RWPE1 (cell line): ENCODE measurements around the gene RRAD.
A peak's percentile ranks its signal among the peaks of the same experiment; 100 is the strongest.
"Not testable (repeated sequence)": the region's sequence is repeated elsewhere in the genome, so short reads cannot be mapped to it uniquely, and the experiment has no call there.

Experiments
- CTCF ChIA-PET: fragments of 350-600 bp; sonication (Branson Sonifier 250); formaldehyde crosslinking; extraction: SDS; loops from one replicate; lab custom pipeline; 2021; lab: Yijun Ruan, JAX
- POLR2A ChIA-PET: fragments of 400-600 bp; formaldehyde crosslinking; extraction: SDS; loops from one replicate; lab custom pipeline; 2020; ENCODE audit warnings: antibody characterized with exemption; ENCODE audit not compliant: low non-redundant PET; lab: Yijun Ruan, JAX
- DNase-seq: peaks from one replicate; pipeline ENCODE4 v3.0.0; 2012; ENCODE audit warnings: low spot score
- H3K27ac ChIP-seq: fragments of 450-650 bp; 2 replicates; pipeline ENCODE4 v1.5.1; 2017
- CTCF ChIP-seq: fragments of 450-650 bp; conservative IDR thresholded peaks from 2 replicates; pipeline ENCODE4 v1.5.1; 2017; ENCODE audit warnings: low read depth, mild to moderate bottlenecking

RRAD gene

GRCh38 chr16:66901626-66902025 lies 23.7 kb downstream of the RRAD start:
- TF ChIP-seq CTCF = no peak
- H3K27ac ChIP-seq = peak overlapping the region; percentile 60
- CTCF ChIA-PET = no interaction called here
- DNase-seq = no peak
- POLR2A ChIA-PET = no interaction called here

GRCh38 chr16:66900721-66901441 lies 24.5 kb downstream of the RRAD start:
- TF ChIP-seq CTCF = no peak
- DNase-seq = no peak
- ChIA-PET CTCF (interaction anchor here (1.0 kb wide), 1 partner anchor 9 kb away, joined by 4 read pairs; no protein-coding TSS in a partner anchor), POLR2A (no interaction called here)
- peak overlapping the region; percentile 60 for H3K27ac ChIP-seq

- DNase-seq = peak; percentile 78
- TF ChIP-seq CTCF = no peak
- peak overlapping the region; percentile 60 for H3K27ac ChIP-seq
- POLR2A ChIA-PET = no interaction called here
- CTCF ChIA-PET = interaction anchor here (0.6 to 1.0 kb wide), 2 partner anchors 10 kb away, joined by 3 to 4 read pairs; no protein-coding TSS in a partner anchor
These were observed 25.2 kb downstream of the RRAD start for GRCh38 chr16:66899945-66900710.

GRCh38 chr16:66899310-66899944 lies 25.9 kb downstream of the RRAD start:
- DNase-seq = no peak
- H3K27ac ChIP-seq = peak overlapping the region; percentile 60
- POLR2A ChIA-PET = no interaction called here
- CTCF ChIA-PET = interaction anchor here (0.6 to 1.5 kb wide), 2 partner anchors 11 kb away, joined by 3 to 4 read pairs; no protein-coding TSS in a partner anchor
- no peak for TF ChIP-seq CTCF

GRCh38 chr16:66898933-66899309 lies 26.4 kb downstream of the RRAD start:
- DNase-seq = no peak
- no peak for TF ChIP-seq CTCF
- no peak overlapping the region; the same call in 1 of the 2 replicates for H3K27ac ChIP-seq
- CTCF ChIA-PET = interaction anchor here (1.5 kb wide), 1 partner anchor 11 kb away, joined by 4 read pairs; no protein-coding TSS in a partner anchor
- POLR2A ChIA-PET = no interaction called here

- no peak for DNase-seq
- POLR2A ChIA-PET = no interaction called here
- CTCF ChIA-PET = interaction anchor here (1.5 kb wide), 1 partner anchor 12 kb away, joined by 4 read pairs; no protein-coding TSS in a partner anchor
- TF ChIP-seq CTCF = no peak
- peak overlapping the region; percentile 13; the same call in 1 of the 2 replicates for H3K27ac ChIP-seq
These were observed 27.1 kb downstream of the RRAD start for GRCh38 chr16:66898207-66898606.

GRCh38 chr16:66896682-66897081 lies 28.7 kb downstream of the RRAD start:
- H3K27ac ChIP-seq = peak overlapping the region; percentile 70
- DNase-seq, POLR2A ChIA-PET: not testable (repeated sequence)
- CTCF ChIA-PET = interaction anchor here (0.6 to 1.2 kb wide), 2 partner anchors 17 to 259 kb away, joined by 3 read pairs; no protein-coding TSS in a partner anchor
